ENCODE data around the gene TMEM106B. TPM values are rescaled to one million over a fixed set of nuclear protein-coding genes. Genes with fewer than 3 reads are reported as not detected.

Gene TMEM106B
- total RNA-seq, 4 donors from 2014 or later: 49.2 to 88.4 (median 66.8) TPM

DNA sequence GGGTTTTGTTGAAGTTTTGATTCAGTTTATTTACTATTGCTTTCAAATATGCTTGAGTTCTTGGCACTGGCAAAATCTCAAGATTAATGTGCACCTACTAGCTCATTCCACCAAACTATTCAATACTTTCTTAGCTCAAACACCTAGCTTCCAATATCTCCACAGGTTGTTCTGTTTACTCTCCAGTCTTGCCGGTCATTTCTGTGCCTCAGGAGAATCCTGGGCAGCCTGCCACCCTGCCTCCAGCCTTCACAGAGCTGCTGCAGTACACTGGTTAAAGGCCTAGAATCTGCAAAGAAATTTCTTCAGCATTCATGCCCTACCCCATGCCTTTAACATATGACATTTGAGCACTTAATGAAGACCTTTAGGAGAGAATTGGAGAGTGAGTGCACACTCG lies 4.0 kb upstream of the TMEM106B start:
- Histone ChIP-seq H3K4me1 (peaks cover 0 to 3% (median under 1%) of the 10 kb centered on the region in 3 donors), H3K36me3 (no peaks in the 10 kb centered on the region), H3K9me3 (no peaks in the 10 kb centered on the region), H3K27ac (no peak overlapping the region), H3K27me3 (peaks cover 3% of the 10 kb centered on the region), H3K4me3 (no peak overlapping the region)
- WGBS, 2 donors (ENCODE audit: low coverage in 1 of 2): 36 to 42% methylated on average over 1 to 2 of the region's 2 CpGs
- TF ChIP-seq POLR2AphosphoS5 (IDR thresholded peaks at IDR 0.05): no peak
- no peak for TF ChIP-seq EP300 (IDR thresholded peaks at IDR 0.05)
- TF ChIP-seq, protein P1, sequence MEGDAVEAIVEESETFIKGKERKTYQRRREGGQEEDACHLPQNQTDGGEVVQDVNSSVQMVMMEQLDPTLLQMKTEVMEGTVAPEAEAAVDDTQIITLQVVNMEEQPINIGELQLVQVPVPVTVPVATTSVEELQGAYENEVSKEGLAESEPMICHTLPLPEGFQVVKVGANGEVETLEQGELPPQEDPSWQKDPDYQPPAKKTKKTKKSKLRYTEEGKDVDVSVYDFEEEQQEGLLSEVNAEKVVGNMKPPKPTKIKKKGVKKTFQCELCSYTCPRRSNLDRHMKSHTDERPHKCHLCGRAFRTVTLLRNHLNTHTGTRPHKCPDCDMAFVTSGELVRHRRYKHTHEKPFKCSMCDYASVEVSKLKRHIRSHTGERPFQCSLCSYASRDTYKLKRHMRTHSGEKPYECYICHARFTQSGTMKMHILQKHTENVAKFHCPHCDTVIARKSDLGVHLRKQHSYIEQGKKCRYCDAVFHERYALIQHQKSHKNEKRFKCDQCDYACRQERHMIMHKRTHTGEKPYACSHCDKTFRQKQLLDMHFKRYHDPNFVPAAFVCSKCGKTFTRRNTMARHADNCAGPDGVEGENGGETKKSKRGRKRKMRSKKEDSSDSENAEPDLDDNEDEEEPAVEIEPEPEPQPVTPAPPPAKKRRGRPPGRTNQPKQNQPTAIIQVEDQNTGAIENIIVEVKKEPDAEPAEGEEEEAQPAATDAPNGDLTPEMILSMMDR (IDR thresholded peaks at IDR 0.05): no peak
- no peak for TF ChIP-seq POLR2A (IDR thresholded peaks at IDR 0.05)
- ATAC-seq: no peak

DNA sequence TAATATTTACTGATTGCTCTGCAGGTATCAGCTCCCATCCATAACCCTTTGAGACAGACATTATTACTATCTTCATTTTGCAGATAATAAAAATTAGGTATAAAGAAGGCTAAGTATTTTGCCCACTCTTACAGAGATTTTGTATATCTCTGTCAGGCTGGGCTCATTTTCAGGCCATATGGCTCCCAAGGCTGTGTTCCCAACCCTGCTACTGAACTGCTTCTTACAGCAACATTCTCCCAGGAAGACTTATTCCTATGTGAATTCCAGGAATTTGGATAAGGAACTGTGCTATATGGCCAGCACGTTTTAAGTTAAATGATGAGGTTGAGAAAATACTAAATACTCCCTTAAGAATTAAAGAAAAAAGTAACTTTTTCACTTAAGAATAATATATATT lies 1.9 kb upstream of the TMEM106B start:
- ATAC-seq: no peak
- WGBS, 2 donors (ENCODE audit: low coverage in 1 of 2): 45 to 48% methylated on average over 1 of the region's 1 CpG
- no peaks in the 10 kb centered on the region for H3K27me3 ChIP-seq

DNA sequence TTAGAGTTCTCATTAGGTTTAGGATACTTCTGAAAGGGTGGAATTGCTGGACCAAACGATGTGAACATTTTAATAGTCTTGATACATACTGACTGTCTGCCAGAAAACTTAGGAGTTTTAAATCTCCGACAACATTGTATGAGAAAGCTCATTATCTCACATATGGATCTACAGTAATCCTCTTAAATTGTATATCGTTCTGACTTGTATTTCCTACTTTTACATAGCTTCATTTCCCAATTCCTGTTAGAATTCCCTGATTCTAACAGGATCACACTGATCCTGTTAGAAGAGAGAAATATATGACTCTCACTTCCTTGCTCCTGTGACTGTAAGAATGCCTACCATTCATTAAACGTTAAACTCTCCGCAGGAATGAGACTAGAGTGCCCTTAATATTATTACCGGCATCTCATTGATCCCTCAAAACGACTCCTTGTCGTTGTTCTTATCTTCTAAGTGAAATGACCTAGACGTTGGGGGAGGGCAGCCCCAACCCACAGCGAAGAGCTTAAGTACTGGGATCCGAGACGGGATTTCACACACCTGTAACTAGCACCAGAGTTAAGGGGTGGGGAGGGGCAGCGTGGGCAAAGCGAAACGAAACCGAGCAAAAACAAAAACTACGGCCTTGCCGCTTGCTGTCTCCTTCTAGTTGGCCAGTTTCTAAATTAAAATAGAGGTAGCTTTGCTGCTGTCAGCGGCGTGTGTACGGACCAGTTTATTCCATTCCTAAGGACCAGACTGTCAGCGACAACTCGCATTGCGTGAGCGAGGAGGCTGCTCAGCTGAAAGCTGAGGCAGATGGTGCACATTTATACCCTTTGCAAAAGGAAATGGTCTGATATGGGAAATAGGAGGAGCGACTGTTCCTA lies 678 bp upstream of the TMEM106B start:
- peaks cover 0 to 3% of the 10 kb centered on the region in 2 donors for H3K36me3 ChIP-seq
- H3K27ac ChIP-seq: peak overlapping the region; percentile 74 to 95 (median 92)
- peak; percentile 47 for ATAC-seq
- 2 to 7% methylated on average over 15 to 21 of the region's 26 CpGs for WGBS, 2 donors (ENCODE audit: low coverage in 1 of 2)
- no peaks in the 10 kb centered on the region for H3K9me3 ChIP-seq
- TF ChIP-seq, protein P1 (IDR thresholded peaks at IDR 0.05): no peak
- no peak for TF ChIP-seq POLR2AphosphoS5 (IDR thresholded peaks at IDR 0.05)
- TF ChIP-seq POLR2A (IDR thresholded peaks at IDR 0.05): no peak
- TF ChIP-seq EP300 (IDR thresholded peaks at IDR 0.05): no peak
- H3K4me3 ChIP-seq: peak overlapping the region; percentile 70 to 76
- no peaks in the 10 kb centered on the region for H3K27me3 ChIP-seq
- peaks cover 0 to 22% (median 7%) of the 10 kb centered on the region in 3 donors for H3K4me1 ChIP-seq

More for the DNA sequence above, 1.9 kb upstream of the TMEM106B start:
- no peak for TF ChIP-seq EP300 (IDR thresholded peaks at IDR 0.05)
- no peak for TF ChIP-seq POLR2A (IDR thresholded peaks at IDR 0.05)
- no peak for TF ChIP-seq POLR2AphosphoS5 (IDR thresholded peaks at IDR 0.05)
- TF ChIP-seq, protein P1 (IDR thresholded peaks at IDR 0.05): no peak
- no peaks in the 10 kb centered on the region for H3K36me3 ChIP-seq
- H3K4me1 ChIP-seq: peaks cover 0 to 22% (median 7%) of the 10 kb centered on the region in 3 donors
- H3K4me3 ChIP-seq: no peak overlapping the region
- no peak overlapping the region for H3K27ac ChIP-seq
- H3K9me3 ChIP-seq: no peaks in the 10 kb centered on the region

DNA sequence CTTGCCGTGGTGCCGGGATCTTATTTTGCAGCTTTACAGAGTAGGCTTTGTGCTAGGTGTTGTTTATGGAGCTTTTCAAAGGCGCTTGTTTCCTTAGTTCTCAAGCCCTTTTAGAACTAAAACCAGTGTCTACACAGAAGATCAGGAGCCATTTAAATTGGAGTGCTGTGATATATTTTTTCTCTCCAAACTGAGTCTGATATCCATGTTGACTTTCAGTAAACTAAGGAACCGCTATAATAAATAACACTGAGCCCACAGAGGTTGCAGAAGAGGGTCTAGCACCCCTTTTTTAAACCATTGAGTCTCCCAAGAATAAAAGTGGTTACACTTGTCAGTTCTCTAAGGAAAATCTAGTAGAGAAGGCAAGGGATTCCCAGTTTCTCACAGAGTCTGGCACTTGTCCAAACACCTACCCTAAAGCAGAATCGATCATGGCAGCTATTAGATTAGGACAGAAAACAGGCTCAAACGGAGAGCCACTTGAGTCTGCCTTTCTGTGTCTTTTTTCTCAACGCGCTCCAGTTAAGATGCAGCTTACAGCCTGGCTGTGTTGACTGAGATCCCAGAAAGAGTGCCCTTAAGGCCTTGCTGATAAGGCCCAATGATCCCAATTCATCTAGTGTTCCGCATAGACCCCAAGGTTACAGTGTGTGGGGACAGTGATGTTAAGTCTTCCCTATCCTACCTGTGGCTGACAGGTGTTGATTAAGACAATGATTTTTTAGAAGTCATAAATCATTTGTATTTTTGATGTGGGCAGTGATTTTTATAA lies 804 bp downstream of the TMEM106B start:
- H3K9me3 ChIP-seq: no peaks in the 10 kb centered on the region
- ATAC-seq: no peak
- 18 to 27% methylated on average over 8 to 9 of the region's 9 CpGs for WGBS, 2 donors (ENCODE audit: low coverage in 1 of 2)
- TF ChIP-seq, protein P1 (IDR thresholded peaks at IDR 0.05): no peak
- TF ChIP-seq EP300 (IDR thresholded peaks at IDR 0.05): no peak
- no peak for TF ChIP-seq POLR2A (IDR thresholded peaks at IDR 0.05)
- no peak for TF ChIP-seq POLR2AphosphoS5 (IDR thresholded peaks at IDR 0.05)
- peak overlapping the region; percentile 74 to 95 (median 92) for H3K27ac ChIP-seq
- peak overlapping the region; percentile 70 to 76 for H3K4me3 ChIP-seq
- peaks cover 0 to 16% of the 10 kb centered on the region in 2 donors for H3K36me3 ChIP-seq
- H3K4me1 ChIP-seq: peaks cover 0 to 22% (median 7%) of the 10 kb centered on the region in 3 donors
- no peaks in the 10 kb centered on the region for H3K27me3 ChIP-seq
